Stimulated activated CD8-positive, alpha-beta memory T cell treated with anti-CD3 and anti-CD28 coated beads, Interleukin-15, amount 100 ng/mL, for 4 hours (primary cell): ENCODE results near the gene MYO1D.
"Not testable (repeated sequence)": the region's sequence is repeated elsewhere in the genome, so short reads cannot be mapped to it uniquely, and the experiment has no call there.

ENCODE experiments used
- DNase-seq, 2 donors: peaks; one replicate each; pipeline ENCODE4 v3.0.0-alpha.2; 2020; ENCODE audit warnings: low read depth in 2 of 2

Gene MYO1D

GRCh38 chr17:32461498-32461852, 415.4 kb downstream of the MYO1D start:
- DNase-seq: no peak

GRCh38 chr17:32460054-32460453, 416.9 kb downstream of the MYO1D start:
- DNase-seq: no peak

GRCh38 chr17:32458371-32458770, 418.6 kb downstream of the MYO1D start:
- DNase-seq: no peak

GRCh38 chr17:32453370-32453769, 423.6 kb downstream of the MYO1D start:
- DNase-seq: no peak

DNA sequence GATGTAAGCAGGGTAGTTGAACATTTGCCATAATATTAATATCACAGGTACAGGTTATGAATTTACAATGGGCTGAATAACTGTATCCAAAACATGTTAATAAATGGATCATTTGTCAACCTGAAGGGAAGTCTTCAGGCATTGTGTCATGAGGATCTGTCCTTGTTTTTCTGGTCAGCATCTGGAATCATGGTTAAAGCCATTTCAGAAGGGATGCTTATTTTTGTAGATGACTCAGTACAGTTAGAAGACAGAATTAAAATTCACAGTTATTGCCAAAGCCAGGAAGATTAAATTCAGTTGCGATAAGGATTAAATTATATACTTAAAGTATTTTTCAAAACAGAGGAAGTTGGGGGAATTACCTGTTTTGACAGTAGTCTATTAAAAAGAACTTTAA, 424.6 kb downstream of the MYO1D start:
- no peak for DNase-seq

DNA sequence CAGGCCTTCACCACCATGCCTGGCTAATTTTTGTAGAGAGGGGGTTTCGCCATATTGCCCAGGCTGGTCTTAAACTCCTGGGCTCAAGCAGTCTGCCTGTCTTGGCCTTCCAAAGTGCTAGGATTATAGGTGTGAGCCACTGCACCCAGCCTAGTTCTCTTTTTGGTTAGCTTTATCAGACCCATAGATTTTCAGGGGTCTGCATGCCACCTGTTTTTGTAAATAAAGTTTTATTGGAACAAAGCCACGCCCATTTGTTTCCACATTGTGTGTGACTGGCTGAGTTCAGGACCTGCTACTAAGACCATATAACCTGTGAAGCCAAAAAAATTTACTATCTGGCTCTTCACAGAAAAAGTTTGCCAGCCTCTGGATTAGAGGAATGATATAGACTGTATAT, 425.0 kb downstream of the MYO1D start:
- no peak for DNase-seq

GRCh38 chr17:32450379-32450778, 426.5 kb downstream of the MYO1D start:
- not testable (repeated sequence) for DNase-seq

DNA sequence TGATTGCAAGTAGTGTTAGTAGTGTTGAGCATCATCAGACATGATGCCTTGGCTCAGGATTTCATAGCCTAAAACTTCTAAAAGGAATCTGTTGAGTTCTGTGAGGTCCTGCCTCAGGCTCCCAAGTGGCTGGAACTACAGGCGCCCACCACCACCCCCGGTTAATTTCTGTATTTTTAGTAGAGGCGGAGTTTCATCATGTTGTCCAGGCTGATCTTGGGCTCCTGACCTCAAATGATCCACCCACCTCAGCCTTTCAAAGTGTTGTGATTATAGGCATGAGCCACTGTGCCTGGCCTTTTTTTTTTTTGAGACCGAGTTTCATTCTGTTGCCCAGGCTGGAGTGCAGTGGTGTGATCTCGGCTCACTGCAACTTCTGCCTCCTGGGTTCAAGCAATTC, 427.0 kb downstream of the MYO1D start:
- DNase-seq: no peak

DNA sequence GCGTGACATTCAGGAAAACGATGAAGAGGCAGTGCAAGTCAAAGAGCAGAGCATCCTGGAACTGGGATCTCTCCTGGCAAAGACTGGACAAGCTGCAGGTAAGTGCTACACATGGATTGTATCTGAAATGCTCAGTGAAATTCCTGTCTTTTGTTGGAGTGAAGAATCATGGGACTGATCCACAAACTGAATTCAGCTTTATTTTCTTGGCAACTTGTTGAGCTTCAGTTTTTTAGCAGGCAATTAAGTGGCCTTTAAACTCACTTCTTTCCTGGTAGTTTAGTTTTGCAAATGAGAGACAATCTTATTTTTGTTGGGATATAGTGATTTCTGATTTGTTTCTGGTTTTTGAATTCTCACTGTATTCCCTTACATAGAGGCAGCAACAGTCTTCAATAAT, 430.0 kb downstream of the MYO1D start:
- no peak for DNase-seq

DNA sequence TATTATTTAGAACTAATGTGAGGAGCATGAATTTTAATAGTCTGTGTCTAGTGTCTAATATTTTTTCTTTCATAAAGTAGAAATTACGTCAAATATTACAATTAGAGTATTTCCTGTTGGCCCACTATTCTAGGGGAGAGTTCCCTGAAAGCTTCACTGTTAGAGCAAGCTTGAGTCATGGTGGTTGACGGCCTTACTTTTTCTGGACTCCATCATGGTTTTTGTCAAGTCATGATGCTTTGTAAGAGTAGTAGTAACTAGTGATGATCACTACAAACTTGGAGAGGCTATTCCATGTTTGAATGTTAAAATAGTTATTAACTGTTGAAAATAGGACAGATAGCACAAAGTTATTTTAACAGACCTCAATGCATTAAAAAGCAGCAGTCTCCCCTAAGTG, 431.0 kb downstream of the MYO1D start:
- DNase-seq: no peak

GRCh38 chr17:32445497-32445896, 431.4 kb downstream of the MYO1D start:
- no peak for DNase-seq

DNA sequence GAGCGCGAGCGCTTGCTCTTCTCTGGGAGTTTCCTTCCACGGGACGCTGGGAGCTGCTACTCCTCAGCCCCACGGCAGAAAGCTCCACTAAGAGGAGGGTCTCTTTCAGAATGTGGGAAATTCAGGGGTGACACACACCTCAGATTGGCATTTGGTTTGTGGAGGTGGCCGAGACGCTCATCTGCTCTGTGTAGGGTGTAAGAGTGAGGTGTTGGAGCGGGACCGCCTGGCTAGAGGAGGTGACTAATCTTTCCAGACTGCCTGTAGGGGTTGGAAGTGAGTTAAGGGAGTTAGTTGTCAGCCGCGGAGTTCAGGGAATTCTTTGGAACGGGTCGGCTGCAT, 431.9 kb downstream of the MYO1D start:
- peak in 1 of 2 donors; percentile 24 for DNase-seq

DNA sequence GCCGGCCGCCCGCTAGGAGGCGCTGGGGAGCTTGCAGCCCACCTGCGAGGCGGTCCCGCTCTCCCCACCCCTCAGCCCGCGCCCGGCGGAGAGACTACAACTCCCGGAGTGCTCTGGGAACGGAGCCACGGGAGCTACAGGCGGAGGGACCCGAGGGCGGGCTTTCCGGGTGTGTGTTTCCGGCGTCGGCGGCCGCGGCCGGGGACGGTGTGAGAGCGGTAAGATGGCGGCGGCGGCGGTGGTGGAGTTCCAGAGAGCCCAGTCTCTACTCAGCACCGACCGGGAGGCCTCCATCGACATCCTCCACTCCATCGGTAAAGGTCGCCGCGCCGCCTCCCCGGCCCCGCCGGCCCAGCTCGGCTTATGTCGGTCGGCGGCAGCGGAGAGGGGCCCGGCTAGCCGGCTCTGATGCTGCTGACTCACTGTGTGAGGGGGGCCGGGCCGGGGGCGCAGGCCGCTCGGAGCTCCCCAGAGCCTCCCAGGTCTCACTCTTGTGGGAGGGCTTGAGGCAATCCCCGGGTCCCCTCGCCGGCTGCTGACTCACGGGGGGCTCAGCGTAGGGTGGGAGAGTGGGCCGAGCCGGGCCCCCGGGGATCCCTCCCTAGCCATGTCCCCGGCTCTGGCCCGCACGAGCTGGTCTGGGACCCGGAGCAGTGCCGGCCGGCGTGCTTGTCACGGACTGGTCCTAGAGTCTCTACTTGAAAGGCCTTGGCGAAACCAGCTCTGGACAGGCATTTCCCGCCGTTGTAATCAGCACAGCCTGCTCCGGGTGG, 432.4 kb downstream of the MYO1D start, which contains the start of gene PSMD11:
TSS of gene PSMD11 (plus strand) at position 210 of the 773 bp plus-strand sequence. CDS start at position 224, 14 bp downstream.
- DNase-seq: peak; percentile 98

DNA sequence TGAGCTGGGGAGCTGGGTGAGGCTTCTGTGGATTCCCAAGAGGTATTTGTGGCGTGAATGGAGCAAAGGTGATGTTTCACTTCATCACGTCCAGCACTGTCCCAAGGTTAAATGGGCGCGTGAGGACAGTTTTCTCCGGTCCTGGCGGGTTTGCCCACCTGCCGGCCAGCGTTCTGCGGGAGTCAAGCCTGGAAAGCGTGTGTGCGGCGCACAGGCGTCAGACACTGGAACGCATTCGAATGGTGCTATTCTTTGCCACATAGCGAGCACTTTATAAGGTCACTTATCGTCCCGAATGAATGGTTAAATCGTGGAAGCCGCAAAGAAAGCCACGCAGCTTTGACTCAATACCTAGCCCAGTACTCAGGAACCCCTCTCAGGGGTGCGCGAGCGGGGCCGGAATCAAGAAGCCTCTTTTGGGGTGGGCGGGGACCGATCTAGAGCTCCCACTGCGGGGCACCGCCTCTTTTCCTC, 433.1 kb downstream of the MYO1D start:
- no peak for DNase-seq
